Endothelial cell of umbilical vein (primary cell): ENCODE results near the gene DHRS12.

ENCODE experiments used
- EZH2 ChIP-seq: IDR thresholded peaks from 2 replicates; pipeline ENCODE4 v1.6.1; 2012; ENCODE audit warnings: borderline replicate concordance, low read depth, mild to moderate bottlenecking, moderate library complexity, low read length, inconsistent platforms; ENCODE audit not compliant: severe bottlenecking
- FOS ChIP-seq: IDR thresholded peaks from 2 replicates; pipeline ENCODE4 v1.6.1; 2011; ENCODE audit warnings: mild to moderate bottlenecking, low read length, moderate library complexity, borderline replicate concordance; ENCODE audit not compliant: insufficient read depth
- GATA2 ChIP-seq: IDR thresholded peaks from 2 replicates; pipeline ENCODE4 v1.7.0; 2011; ENCODE audit warnings: low read depth, mild to moderate bottlenecking, moderate library complexity, mixed read lengths, low read length; ENCODE audit not compliant: insufficient read length, insufficient read depth
- JUN ChIP-seq: IDR thresholded peaks from 2 replicates; pipeline ENCODE4 v1.6.1; 2011; ENCODE audit warnings: borderline replicate concordance, low read depth; ENCODE audit not compliant: insufficient read length, insufficient read depth
- MYC ChIP-seq: IDR thresholded peaks from one replicate; pipeline ENCODE4 v1.6.1; 2011; ENCODE audit warnings: mild to moderate bottlenecking, low read depth, low read length
- POLR2A ChIP-seq: IDR thresholded peaks from 2 replicates; pipeline ENCODE4 v1.6.1; 2012; ENCODE audit warnings: low read depth, mild to moderate bottlenecking, control low read depth, low read length
- POLR2AphosphoS5 ChIP-seq: IDR thresholded peaks from 2 replicates; pipeline ENCODE4 v1.6.1; 2012; ENCODE audit warnings: low read depth, mild to moderate bottlenecking, control low read depth, low read length, moderate library complexity; ENCODE audit not compliant: insufficient read depth
- TF ChIP-seq, protein P1 (sequence below), 2 donors: IDR thresholded peaks; 1 replicate in 1 of 2; 2 replicates in 1 of 2; pipeline ENCODE4 v1.5.1; 2011; ENCODE audit warnings: low read length in 2 of 2, mild to moderate bottlenecking in 2 of 2, moderate library complexity in 2 of 2, control low read depth in 1 of 2, inconsistent platforms in 1 of 2, low read depth in 1 of 2; ENCODE audit not compliant: insufficient read depth in 1 of 2; ENCODE audit errors: extremely low read depth in 1 of 2
- TF ChIP-seq, protein P2 (sequence below): IDR thresholded peaks from 2 replicates; pipeline ENCODE4 v1.6.1; 2011; ENCODE audit not compliant: insufficient read depth, insufficient read length

DNA sequence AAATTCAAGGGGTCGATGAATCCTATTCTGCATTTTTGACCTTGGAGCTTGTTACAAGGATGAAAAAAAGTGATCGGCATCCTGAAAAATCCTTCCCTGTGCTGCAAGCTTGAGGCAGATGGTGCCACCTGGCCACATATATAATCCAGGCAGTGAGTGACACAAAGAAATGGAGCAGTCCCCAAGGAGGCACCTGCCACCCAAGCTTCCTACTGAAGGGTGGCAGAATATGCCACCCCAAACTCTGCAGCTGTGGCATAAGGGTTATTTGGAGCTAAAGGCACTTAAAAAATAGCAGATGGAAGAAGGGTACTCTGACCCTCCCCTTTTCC lies 25.6 kb upstream of the DHRS12 start:
- TF ChIP-seq, protein P1, sequence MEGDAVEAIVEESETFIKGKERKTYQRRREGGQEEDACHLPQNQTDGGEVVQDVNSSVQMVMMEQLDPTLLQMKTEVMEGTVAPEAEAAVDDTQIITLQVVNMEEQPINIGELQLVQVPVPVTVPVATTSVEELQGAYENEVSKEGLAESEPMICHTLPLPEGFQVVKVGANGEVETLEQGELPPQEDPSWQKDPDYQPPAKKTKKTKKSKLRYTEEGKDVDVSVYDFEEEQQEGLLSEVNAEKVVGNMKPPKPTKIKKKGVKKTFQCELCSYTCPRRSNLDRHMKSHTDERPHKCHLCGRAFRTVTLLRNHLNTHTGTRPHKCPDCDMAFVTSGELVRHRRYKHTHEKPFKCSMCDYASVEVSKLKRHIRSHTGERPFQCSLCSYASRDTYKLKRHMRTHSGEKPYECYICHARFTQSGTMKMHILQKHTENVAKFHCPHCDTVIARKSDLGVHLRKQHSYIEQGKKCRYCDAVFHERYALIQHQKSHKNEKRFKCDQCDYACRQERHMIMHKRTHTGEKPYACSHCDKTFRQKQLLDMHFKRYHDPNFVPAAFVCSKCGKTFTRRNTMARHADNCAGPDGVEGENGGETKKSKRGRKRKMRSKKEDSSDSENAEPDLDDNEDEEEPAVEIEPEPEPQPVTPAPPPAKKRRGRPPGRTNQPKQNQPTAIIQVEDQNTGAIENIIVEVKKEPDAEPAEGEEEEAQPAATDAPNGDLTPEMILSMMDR (IDR thresholded peaks at IDR 0.05; ENCODE audit: extremely low read depth in 1 of 2, insufficient read depth in 1 of 2, low read depth in 1 of 2, low read length in 2 of 2), result no peak
- TF ChIP-seq POLR2AphosphoS5 (no peak), POLR2A (no peak), EZH2 (no peak), GATA2 (no peak), JUN (no peak), MYC (no peak), FOS (no peak)
- TF ChIP-seq, protein P2, sequence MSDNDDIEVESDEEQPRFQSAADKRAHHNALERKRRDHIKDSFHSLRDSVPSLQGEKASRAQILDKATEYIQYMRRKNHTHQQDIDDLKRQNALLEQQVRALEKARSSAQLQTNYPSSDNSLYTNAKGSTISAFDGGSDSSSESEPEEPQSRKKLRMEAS, result no peak
